Hepatocyte (in vitro differentiated cells): ENCODE results near the gene ALCAM. TPM values are rescaled to one million over a fixed set of nuclear protein-coding genes. Genes with fewer than 3 reads are reported as not detected.
"Not testable (repeated sequence)": the region's sequence is repeated elsewhere in the genome, so short reads cannot be mapped to it uniquely, and the experiment has no call there.

Source experiments
- DNase-seq: peaks from one replicate; pipeline ENCODE4 v3.0.0-alpha.2; 2016; ENCODE audit warnings: low spot score
- H2AFZ ChIP-seq: fragments of 200-600 bp; sonication (generic); 2 replicates; pipeline ENCODE4 v1.6.0; 2016; ENCODE audit warnings: antibody characterized with exemption, mild to moderate bottlenecking
- H3K27ac ChIP-seq: fragments of 200-600 bp; sonication (generic); 2 replicates; pipeline ENCODE4 v1.5.1; 2016; ENCODE audit warnings: mild to moderate bottlenecking
- H3K27me3 ChIP-seq: fragments of 200-600 bp; sonication (generic); 2 replicates; pipeline ENCODE4 v1.6.1; 2016
- H3K36me3 ChIP-seq: fragments of 200-600 bp; sonication (generic); replicated peaks from 2 replicates; pipeline ENCODE4 v1.5.1; 2016; ENCODE audit warnings: low read depth; ENCODE audit not compliant: insufficient read depth
- H3K4me1 ChIP-seq: fragments of 200-600 bp; sonication (generic); 2 replicates; pipeline ENCODE4 v1.5.1; 2016; ENCODE audit warnings: mild to moderate bottlenecking, moderate library complexity; ENCODE audit not compliant: insufficient read depth
- H3K4me2 ChIP-seq: fragments of 200-600 bp; sonication (generic); 2 replicates; pipeline ENCODE4 v1.6.0; 2016
- H3K4me3 ChIP-seq: fragments of 200-600 bp; sonication (generic); 2 replicates; pipeline ENCODE4 v1.5.1; 2016; ENCODE audit warnings: mild to moderate bottlenecking
- H3K79me2 ChIP-seq: fragments of 200-600 bp; sonication (generic); 2 replicates; pipeline ENCODE4 v1.6.0; 2017; ENCODE audit warnings: mild to moderate bottlenecking
- H3K9me2 ChIP-seq: fragments of 200-600 bp; sonication (generic); replicated peaks from 2 replicates; pipeline ENCODE4 v1.6.0; 2017; ENCODE audit warnings: mild to moderate bottlenecking; ENCODE audit not compliant: insufficient read depth
- H3K9me3 ChIP-seq: fragments of 200-600 bp; sonication (generic); 2 replicates; pipeline ENCODE4 v1.5.1; 2016; ENCODE audit warnings: low read depth, mild to moderate bottlenecking
- H4K20me1 ChIP-seq: fragments of 200-600 bp; sonication (generic); 2 replicates; pipeline ENCODE4 v1.6.0; 2016; ENCODE audit warnings: mild to moderate bottlenecking; ENCODE audit not compliant: insufficient read depth, poor library complexity, severe bottlenecking
- EZH2 ChIP-seq: fragments of 200-600 bp; sonication (generic); IDR thresholded peaks from 2 replicates; pipeline ENCODE4 v1.6.1; 2016; ENCODE audit warnings: antibody characterized with exemption, mild to moderate bottlenecking, borderline replicate concordance
- EZH2phosphoT487 ChIP-seq: fragments of 200-600 bp; sonication (generic); IDR thresholded peaks from one replicate; pipeline ENCODE4 v1.6.1; 2018; ENCODE audit warnings: antibody characterized with exemption, mild to moderate bottlenecking, low read depth, moderate library complexity; ENCODE audit not compliant: unreplicated experiment, severe bottlenecking
- WGBS: methylation state at CpG from one replicate; pipeline ENCODE4 v1.1.6; 2016; ENCODE audit warnings: low lambda C conversion rate; ENCODE audit errors: missing lambda C conversion rate; 5-methylcytosine and 5-hydroxymethylcytosine counted together
- polyA plus RNA-seq: library from polyadenylated mRNA; unstranded; fragments of >200 nt; fragmentation: Nextera tagmentation; extraction: Ambion mirVana; gene quantifications from 2 replicates; pipeline ENCODE4 v1.2.1, GENCODE V29; 2016
- total RNA-seq: library from RNA; depleted of rRNA; stranded (reverse); fragments of >200 nt; gene quantifications from 2 replicates; pipeline ENCODE4 v1.2.3, GENCODE V29; 2014
- TF ChIP-seq, protein P1 (sequence below): fragments of 200-600 bp; sonication (generic); IDR thresholded peaks from 2 replicates; pipeline ENCODE4 v1.5.1; 2016; ENCODE audit warnings: antibody characterized with exemption, mild to moderate bottlenecking; ENCODE audit not compliant: poor library complexity

ALCAM gene
- total and polyA plus RNA-seq, 2 experiments from 2014 or later, result 58.0 to 134 TPM

DNA sequence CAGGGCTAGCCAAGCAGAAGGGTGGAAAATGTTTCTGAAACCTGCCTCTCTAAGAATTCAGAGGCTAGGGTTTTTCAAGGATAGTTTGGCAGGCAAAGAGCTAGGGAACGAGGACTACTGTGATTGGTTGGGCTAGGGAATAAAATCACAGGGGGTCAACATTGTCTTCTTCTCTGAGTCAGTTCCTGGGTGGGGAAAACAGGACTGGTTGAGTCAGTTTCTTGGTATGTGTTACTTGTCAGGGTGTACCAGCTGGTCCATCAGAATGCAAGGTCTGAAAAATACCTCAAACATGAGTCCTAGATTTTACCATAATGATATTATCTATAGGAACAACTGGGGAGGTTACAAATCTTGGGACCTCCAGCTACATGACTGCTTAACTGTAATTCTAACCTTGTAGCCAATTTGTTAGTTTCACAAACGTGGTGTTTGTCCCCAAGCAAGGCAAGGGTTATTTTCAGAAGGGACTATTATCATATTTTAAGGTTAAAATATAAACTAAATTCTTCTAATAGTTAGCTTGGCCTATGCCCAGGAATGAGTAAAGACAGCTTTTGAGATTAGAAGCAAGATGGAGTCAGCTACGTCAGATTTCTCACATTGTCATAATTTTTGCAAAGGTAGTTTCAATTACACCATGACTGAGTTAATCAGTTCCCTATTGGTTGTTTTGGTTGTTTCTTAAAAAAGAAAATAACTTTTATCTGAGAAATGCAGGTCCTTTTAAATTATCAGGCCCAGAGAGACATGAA is 231.5 kb downstream of the ALCAM start:
- Histone ChIP-seq H3K27ac (no peak overlapping the region), H3K4me1 (no peaks in the 10 kb centered on the region), H4K20me1 (no peaks in the 10 kb centered on the region), H3K9me3 (no peaks in the 10 kb centered on the region), H3K4me3 (no peak overlapping the region), H3K27me3 (no peaks in the 10 kb centered on the region), H3K79me2 (no peaks in the 10 kb centered on the region), H3K36me3 (no peaks in the 10 kb centered on the region), H3K9me2 (no peaks in the 10 kb centered on the region), H2AFZ (no peak overlapping the region), H3K4me2 (no peak overlapping the region)
- peak; percentile 19 for DNase-seq
- WGBS, result 80% methylated on average over 3 of the region's 3 CpGs
- no peak for TF ChIP-seq EZH2phosphoT487
- TF ChIP-seq, protein P1, sequence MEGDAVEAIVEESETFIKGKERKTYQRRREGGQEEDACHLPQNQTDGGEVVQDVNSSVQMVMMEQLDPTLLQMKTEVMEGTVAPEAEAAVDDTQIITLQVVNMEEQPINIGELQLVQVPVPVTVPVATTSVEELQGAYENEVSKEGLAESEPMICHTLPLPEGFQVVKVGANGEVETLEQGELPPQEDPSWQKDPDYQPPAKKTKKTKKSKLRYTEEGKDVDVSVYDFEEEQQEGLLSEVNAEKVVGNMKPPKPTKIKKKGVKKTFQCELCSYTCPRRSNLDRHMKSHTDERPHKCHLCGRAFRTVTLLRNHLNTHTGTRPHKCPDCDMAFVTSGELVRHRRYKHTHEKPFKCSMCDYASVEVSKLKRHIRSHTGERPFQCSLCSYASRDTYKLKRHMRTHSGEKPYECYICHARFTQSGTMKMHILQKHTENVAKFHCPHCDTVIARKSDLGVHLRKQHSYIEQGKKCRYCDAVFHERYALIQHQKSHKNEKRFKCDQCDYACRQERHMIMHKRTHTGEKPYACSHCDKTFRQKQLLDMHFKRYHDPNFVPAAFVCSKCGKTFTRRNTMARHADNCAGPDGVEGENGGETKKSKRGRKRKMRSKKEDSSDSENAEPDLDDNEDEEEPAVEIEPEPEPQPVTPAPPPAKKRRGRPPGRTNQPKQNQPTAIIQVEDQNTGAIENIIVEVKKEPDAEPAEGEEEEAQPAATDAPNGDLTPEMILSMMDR, result no peak
- no peak for TF ChIP-seq EZH2

DNA sequence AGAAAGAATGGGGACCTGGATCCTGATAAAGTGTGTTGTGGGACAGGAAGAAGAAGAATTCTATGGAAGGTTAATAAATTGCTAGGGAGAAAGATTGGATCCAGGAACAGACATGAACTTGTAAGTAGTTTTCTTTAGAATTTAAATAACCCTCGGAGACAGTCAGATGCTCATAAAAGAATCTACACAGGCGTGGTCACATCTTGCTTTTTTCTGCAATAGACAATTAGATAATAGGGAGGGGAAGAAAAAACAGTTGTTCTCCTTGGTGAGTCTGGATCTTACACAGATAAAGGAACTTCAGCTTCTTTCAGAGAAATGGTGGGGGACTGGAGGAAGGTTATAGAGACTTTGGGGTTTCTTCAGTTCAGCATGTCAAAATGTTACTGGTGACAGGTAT is 232.6 kb downstream of the ALCAM start:
- 56% methylated on average over 2 of the region's 2 CpGs for WGBS
- H3K4me2 ChIP-seq, result no peak overlapping the region
- H3K27me3 ChIP-seq, result no peaks in the 10 kb centered on the region

DNA sequence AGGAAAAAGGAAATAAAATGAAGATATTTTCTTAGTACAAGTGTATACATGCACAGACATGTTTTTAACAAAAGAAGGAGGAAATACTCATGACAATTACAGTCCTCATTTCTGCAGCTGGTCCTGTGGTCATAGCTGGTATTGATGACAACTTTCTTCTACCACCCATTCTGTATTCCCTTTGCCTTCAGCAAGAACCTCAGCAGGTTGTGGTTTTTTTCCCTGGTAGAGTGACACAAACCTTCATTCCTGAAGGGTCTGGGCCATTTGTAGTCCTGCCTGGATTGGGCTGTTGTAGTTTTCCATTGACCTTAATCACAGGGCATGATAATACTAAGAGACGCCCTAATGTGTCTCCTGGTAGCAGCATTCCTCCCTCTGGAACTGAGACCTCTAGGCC is 235.0 kb downstream of the ALCAM start:
- H3K27ac ChIP-seq, H3K79me2 ChIP-seq, H3K9me2 ChIP-seq, H3K4me2 ChIP-seq, H3K9me3 ChIP-seq, H3K4me1 ChIP-seq, H4K20me1 ChIP-seq, H3K27me3 ChIP-seq, H2AFZ ChIP-seq, DNase-seq, H3K36me3 ChIP-seq, H3K4me3 ChIP-seq: not testable (repeated sequence)
- WGBS, result 95% methylated on average over 1 of the region's 1 CpG

More for the DNA sequence above, 232.6 kb downstream of the ALCAM start:
- no peaks in the 10 kb centered on the region for H3K9me3 ChIP-seq
- H3K27ac ChIP-seq, result no peak overlapping the region
- no peaks in the 10 kb centered on the region for H3K36me3 ChIP-seq
- H2AFZ ChIP-seq, result no peak overlapping the region
- no peaks in the 10 kb centered on the region for H4K20me1 ChIP-seq
- no peak overlapping the region for H3K4me3 ChIP-seq
- DNase-seq, result no peak
- no peaks in the 10 kb centered on the region for H3K79me2 ChIP-seq
- TF ChIP-seq, protein P1, result no peak
- no peak for TF ChIP-seq EZH2phosphoT487
- no peak for TF ChIP-seq EZH2
- no peaks in the 10 kb centered on the region for H3K4me1 ChIP-seq
- H3K9me2 ChIP-seq, result no peaks in the 10 kb centered on the region

DNA sequence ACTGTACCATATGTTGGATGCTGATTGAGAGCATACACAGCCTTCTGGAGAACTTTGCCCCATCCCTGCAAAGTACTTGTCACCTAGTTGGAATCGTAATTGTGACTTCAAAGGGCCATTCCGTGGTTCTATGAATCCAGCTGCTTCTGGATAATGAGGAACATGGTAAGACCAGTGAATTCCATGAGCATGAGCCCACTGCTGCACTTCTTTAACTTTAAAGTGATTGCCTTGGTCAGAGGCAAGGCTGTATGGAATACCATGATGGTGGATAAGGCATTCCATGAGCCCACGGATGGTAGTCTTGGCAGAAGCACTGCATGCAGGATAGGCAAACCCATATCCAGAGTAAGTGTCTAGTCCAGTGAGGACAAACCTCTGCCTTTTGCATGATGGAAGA is 235.6 kb downstream of the ALCAM start:
- not testable (repeated sequence) for H4K20me1 ChIP-seq, H3K4me3 ChIP-seq, H3K9me3 ChIP-seq, H3K4me2 ChIP-seq, H2AFZ ChIP-seq, H3K27me3 ChIP-seq, H3K9me2 ChIP-seq, H3K79me2 ChIP-seq, H3K4me1 ChIP-seq, H3K36me3 ChIP-seq, H3K27ac ChIP-seq, DNase-seq
- WGBS, result 94% methylated on average over 3 of the region's 3 CpGs

DNA sequence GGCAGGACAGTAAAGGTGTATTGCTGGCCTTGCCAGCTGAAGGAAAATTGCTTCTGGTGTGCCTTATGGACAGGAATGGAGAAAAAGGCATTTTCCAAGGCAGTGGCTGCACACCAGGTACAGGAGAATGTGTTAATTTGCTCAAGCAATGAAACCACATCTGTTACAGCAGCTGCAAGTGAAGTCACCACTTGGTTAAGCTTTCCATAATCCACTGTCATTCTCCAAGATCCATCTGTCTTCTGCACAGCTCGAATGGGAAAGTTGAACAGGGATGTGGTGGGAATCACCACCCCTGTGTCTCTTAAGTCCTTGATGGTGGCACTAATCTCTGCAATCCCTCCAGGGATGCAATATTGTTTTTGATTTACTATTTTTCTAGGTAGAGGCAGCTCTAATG is 236.8 kb downstream of the ALCAM start:
- H2AFZ ChIP-seq, H3K27ac ChIP-seq, H3K36me3 ChIP-seq, H3K9me3 ChIP-seq, H3K4me1 ChIP-seq, H3K4me3 ChIP-seq, H3K4me2 ChIP-seq, H3K27me3 ChIP-seq, H4K20me1 ChIP-seq, H3K79me2 ChIP-seq, H3K9me2 ChIP-seq, DNase-seq: not testable (repeated sequence)
- WGBS, result 71% methylated on average over 1 of the region's 1 CpG
